ENCODE results near the gene GNAO1.
"Not testable (repeated sequence)": the region's sequence is repeated elsewhere in the genome, so short reads cannot be mapped to it uniquely, and the experiment has no call there.

Gene GNAO1

DNA sequence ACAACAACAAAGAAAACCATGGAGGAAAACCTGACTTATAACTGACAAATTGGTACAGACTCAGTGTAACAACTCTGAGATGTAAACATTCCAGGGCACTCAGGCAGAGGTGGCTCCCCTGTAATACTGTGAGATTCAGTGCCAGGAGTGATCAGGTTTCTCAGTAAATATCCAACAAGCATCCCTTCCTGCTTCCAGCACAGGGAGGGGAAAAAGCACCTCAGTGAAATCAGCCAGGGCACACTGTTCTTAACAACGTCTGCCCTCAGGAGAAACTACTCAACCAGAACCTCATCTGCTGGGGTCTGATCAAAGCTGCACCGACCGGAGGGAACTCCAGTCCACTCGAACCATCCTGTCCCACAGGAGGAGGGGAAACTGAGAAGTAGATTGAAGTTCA lies 181.7 kb downstream of the GNAO1 start:
- in situ Hi-C loops (cut with MboI; ENCODE audit: low sequenced_read_pairs), result no loop called here

DNA sequence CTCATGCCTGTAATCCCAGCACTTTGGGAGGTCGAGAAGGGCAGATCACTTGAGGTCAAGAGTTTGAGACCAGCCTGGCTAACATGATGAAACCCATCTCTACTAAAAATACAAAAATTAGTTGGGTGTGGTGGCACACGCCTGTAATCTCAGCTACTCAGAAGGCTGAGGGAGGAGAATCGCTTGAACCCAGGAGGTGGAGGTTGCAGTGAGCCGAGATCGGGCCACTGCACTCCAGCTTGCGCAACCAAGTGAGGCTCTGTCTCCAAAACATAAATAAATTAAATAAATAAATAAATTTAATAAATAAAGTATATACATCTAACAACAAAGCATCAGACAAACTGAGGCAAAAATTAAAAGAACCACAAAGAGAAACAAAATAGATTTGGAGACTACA lies 184.5 kb downstream of the GNAO1 start:
- in situ Hi-C loops (cut with MboI; ENCODE audit: low sequenced_read_pairs), result not testable (repeated sequence)

DNA sequence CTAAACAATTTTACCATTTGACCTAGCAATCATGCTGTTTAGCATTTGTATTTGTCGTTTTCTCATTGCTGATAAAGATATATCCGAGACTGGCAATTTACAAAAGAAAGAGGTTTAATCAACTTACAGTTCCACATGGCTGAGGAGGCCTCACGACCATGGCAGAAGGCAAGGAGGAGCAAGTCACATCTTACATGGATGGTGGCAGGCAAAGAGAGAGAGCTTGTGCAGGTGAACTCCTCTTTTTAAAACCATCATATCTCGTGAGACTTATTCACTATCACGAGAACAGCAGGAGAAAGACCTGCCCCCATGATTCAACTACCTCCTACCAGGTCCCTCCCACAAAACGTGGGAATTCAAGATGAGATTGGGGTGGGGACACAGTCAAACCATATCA lies 187.8 kb downstream of the GNAO1 start:
- in situ Hi-C loops (cut with MboI; ENCODE audit: low sequenced_read_pairs), result not testable (repeated sequence)

DNA sequence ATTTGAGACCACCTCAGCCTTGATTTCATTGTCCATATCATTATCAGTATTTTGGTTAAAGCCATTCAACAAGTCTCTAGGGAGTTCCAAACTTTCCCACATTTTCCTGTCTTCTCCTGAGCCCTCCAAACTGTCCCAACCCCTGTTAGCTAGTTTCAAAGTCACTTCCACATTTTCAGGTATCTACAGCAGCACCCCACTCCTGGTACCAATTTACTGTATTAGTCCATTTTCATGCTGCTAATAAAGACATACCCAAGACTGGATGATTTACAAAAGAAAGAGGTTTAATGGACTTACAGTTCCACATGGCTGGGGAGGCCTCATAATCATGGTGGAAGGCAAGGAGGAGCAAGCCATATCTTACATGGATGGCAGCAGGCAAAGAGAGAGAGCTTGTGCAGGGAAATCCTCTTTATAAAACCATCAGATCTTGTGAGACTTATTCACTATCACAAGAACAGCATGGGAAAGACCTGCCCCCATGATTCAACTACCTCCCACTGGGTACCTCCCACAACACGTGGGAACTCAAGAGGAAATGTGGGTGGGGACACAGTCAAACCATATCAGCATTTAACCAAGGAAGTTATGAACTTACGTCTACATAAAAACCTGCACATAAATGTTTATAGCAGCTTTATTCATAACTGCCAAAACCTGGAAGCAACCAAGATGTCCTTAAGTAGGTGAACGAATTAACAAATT lies 189.6 kb downstream of the GNAO1 start:
- in situ Hi-C loops (cut with MboI; ENCODE audit: low sequenced_read_pairs), result not testable (repeated sequence)

DNA sequence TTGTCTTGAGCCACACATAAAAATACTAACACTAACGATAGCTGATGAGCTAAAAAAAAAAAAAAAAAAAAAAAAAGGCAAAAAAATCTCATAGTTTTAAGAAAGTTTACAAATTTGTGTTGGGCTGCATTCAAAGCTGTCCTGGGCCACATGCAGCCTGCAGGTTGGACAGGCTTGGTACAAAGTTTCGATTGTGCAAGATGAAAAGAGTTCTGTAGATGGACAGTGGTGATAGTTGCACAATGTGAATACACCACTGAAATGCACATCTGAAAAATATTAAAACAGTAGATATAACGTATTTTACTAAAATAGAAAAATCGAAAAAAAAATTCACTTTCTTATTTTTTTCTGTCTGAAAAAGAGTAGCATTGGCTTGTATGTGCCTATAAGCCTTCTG lies 191.2 kb downstream of the GNAO1 start:
- in situ Hi-C loops (cut with MboI; ENCODE audit: low sequenced_read_pairs), result no loop called here

DNA sequence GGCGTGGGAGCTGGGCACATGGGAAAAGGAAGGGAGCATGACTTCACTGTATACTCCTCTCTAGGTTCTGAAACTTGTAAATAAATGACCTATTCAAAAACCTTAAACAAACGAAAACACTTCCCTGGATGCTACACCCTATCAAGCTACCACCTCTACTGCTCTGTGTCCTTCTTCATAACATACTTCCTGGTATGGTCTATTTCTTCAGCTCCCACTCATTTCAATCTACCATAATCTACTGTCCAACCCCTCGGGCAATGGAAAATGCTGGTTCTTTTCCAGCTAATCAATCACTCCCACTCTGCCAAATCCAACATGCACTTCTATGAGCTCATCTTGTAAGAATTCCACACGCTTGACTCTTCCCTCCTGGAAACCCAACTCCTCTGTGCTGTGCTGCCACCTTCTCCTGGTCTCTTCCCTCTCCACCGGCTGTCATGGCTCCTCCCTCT lies 191.6 kb downstream of the GNAO1 start:
- in situ Hi-C loops (cut with MboI; ENCODE audit: low sequenced_read_pairs), result no loop called here

DNA sequence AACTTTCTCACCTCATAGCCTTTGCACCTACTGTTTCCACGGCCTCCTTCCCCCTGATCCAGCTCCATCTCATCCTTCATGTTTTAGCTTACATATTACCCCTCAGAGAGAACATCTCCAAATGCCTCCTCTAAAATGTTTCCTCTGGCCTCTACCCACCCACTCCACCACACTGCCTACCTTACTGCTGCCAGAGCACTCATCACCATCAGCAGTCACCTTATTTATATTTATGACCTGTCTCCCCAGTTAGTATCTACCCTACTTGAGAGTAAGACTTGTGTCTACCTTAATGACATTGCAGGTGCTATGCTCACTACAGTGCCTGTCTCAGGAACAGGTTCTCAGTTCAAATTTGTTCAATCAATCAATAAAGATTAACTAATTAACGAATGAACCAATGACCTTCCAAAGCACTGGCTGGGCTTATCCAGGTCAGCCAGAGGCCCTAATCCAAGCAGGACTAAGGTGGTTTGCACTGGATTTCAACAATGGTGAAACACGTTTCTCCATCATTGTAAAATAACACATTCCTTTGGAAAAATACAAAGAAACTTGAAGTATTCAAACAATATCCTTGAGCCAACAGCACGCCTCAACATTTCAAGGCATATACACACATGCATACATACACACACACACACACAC lies 192.9 kb downstream of the GNAO1 start:
- in situ Hi-C loops (cut with MboI; ENCODE audit: low sequenced_read_pairs), result no loop called here

DNA sequence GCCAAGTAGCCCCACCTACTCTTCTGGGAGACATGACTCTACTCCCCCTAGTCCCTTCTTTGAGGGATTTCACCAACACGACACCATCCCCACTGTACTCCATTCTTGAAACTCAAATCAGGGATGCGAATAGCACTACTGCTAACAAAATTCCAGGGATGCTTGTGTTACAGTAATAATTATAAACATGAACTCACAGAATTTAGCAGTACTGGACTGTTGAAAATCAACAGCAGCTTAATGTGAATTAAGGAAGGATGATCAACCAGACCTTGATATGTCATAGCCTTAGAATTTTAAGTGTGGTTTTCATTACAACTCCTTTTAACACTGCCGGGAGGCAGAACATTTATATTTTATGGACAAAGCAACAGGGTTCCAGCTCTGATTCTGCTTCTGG lies 196.1 kb downstream of the GNAO1 start:
- in situ Hi-C loops (cut with MboI; ENCODE audit: low sequenced_read_pairs), result no loop called here

DNA sequence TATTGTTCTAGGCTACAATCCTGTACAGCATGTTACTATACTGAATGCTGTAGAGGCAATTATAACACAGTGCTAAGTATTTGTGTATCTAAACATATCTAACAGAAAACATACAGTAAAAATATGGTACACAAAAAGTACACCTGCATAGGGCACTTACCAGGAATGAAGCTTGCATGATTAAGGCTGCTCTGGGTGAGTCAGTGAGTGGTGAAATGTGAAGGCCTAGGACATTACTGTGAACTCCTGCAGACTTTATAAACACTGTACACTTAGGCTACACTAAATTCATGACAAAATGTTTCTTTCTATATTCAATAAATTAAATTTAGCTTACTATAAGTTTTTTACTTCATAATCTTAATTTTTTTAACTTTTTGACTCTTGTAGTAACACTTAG lies 196.9 kb downstream of the GNAO1 start:
- in situ Hi-C loops (cut with MboI; ENCODE audit: low sequenced_read_pairs), result no loop called here

DNA sequence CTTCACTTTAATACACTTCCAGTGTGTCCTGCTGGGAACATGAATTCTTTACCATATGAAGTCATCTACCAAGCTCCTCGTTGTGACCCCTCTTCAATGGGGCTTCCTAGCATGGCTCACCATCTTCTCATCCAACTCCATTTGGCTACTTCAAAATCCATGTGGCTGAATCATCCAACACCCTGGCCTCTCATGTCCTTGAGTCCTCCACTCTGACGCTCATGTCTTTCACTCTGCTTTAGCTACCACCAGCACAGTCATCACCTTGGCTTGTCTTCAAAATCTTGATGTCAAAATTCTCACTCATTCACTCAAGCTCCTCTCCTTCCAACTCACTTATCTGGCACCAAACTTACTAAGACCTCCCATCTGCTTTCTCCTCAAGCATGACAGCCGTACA lies 198.3 kb downstream of the GNAO1 start:
- in situ Hi-C loops (cut with MboI; ENCODE audit: low sequenced_read_pairs), result no loop called here

DNA sequence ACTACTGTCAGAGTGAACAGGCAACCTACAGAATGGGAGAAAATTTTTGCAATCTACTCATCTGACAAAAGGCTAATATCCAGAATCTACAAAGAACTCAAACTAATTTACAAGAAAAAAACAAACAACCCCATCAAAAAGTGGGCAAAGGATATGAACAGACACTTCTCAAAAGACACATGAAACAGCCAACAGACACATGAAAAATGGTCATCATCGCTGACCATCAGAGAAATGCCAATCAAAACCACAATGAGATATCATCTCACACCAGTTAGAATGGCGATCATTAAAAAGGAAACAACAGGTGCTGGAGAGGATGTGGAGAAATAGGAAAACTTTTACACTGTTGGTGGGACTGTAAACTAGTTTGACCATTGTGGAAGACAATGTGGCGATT lies 205.4 kb downstream of the GNAO1 start:
- in situ Hi-C loops (cut with MboI; ENCODE audit: low sequenced_read_pairs), result not testable (repeated sequence)

DNA sequence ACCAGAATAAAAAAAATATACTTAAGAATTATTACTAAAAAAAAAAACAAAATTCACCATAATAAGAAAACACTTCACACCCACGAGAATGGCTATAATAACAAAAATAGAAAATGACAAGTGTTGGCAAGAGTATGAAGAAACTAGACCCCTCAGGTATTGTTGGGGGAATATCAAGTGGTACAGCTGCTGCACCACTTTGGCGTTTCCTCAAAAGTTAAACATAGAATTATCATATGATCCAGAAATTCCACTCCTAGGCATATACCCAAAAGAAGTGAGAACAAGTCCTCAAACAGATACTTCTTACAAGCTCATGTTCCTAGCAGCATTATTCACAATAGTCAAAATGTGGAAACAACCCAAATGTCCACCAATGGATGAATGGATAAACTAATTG lies 207.8 kb downstream of the GNAO1 start:
- in situ Hi-C loops (cut with MboI; ENCODE audit: low sequenced_read_pairs), result no loop called here

DNA sequence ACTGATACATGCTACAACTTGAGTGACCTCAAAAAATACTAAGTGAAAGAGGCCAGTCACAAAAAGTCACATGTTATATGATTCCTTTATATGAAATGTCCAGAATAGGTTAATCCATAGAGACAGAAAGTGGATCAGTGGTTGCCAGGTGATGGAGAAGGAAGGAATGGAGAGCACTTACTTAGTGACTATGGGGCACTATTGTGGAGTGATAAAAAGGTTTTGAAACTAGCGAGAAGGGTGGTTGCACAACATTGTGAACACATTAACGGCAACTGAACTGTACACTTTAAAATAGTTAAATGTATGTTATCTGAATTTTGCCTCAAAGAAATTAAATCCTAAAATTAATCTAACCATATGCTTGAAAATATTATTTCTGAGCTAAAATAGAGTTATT lies 208.2 kb downstream of the GNAO1 start:
- in situ Hi-C loops (cut with MboI; ENCODE audit: low sequenced_read_pairs), result no loop called here

DNA sequence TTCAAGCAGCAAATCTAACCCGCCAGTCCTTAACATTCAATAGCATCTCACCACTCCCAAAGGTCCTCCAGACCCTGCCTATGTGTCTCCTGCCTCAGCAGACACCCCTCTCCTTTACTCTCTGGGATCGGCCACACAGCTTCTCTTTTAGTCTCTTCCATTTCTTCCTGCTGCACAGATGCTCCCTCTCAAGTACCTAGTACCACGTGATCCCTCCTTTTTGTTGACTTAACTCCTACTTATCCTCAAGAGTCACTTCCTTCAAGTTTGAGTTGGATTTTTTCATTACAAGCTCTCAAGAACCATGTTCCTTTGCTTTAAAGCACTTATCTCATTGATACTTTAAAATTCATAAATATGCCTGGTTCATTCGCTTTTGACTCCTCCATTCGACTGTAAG lies 209.2 kb downstream of the GNAO1 start:
- in situ Hi-C loops (cut with MboI; ENCODE audit: low sequenced_read_pairs), result no loop called here

DNA sequence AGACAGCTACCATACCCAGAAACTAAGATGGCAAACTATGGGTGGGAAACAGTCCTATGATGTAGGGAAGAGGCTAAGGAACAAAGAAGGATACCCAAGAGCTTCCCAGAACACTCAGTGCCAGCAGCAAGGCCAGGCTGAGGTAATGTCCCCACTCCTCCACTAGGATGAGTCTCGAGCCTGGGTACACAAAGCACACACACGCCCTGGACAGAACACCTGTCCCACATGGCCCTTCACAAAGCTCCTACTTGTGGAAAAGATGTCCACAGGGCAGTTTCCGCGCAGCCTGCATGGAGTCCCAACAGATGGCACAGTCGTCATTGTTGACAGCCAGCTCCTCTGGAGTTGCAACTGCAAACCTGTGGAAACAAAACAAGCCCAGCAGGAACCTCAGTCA lies 210.2 kb downstream of the GNAO1 start:
- in situ Hi-C loops (cut with MboI; ENCODE audit: low sequenced_read_pairs), result no loop called here

DNA sequence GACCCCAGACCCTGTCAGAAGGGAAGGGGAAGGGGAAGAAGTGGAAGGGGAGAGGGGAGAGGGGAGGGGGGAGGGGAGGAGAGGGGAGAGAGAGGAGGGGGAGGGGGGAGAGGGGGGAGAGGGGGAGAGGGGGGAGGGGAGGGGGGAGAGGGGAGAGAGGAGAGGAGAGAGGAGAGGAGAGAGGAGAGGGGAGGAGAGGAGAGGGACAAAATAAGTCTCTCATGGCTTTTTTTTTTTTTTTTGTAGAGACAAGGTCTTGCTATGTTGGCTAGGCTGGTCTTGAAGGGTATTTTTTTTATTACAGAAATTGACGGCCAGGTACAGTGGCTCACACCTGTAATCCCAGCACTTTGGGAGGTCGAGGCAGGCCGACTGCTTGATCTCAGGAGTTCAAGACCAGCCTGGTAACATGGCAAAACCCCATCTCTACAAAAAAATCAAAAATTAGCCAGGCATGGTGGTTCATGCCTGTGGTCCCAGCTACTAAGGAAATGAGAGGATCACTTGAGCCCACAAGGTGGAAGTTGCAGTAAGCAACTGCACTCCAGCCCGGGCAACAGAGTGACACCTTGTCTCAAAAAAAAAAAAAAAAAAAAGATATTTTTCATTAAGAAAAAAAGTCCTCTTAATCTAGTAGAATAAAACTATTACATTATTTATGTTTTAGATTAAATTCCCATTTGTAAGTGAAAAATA lies 214.8 kb downstream of the GNAO1 start:
- in situ Hi-C loops (cut with MboI; ENCODE audit: low sequenced_read_pairs), result no loop called here
